OCI-M1 (cell line): ENCODE data around the gene SMYD3.
"Not testable (repeated sequence)": the region's sequence is repeated elsewhere in the genome, so short reads cannot be mapped to it uniquely, and the experiment has no call there.

Experiments
- DNase-seq: peaks from one replicate; lab custom pipeline; 2025; lab: John Stamatoyannopoulos, UW

Gene SMYD3

GRCh38 chr1:246355411-246356230 is 151.5 kb downstream of the SMYD3 start:
- no peak for DNase-seq

- no peak for DNase-seq
These were observed 155.4 kb downstream of the SMYD3 start for GRCh38 chr1:246351721-246352120.

GRCh38 chr1:246350745-246351144 is 156.3 kb downstream of the SMYD3 start:
- peak; percentile 14 for DNase-seq

- no peak for DNase-seq
These were observed 163.1 kb downstream of the SMYD3 start for GRCh38 chr1:246343937-246344336.

- DNase-seq = no peak
These were observed 163.8 kb downstream of the SMYD3 start for GRCh38 chr1:246343251-246343650.

- no peak for DNase-seq
These were observed 168.5 kb downstream of the SMYD3 start for GRCh38 chr1:246338546-246338945.

- DNase-seq = peak; percentile 54
These were observed 169.0 kb downstream of the SMYD3 start for GRCh38 chr1:246338098-246338497.

- no peak for DNase-seq
These were observed 171.9 kb downstream of the SMYD3 start for GRCh38 chr1:246335151-246335550.

- DNase-seq = no peak
These were observed 173.2 kb downstream of the SMYD3 start for GRCh38 chr1:246333855-246334254.

- DNase-seq = peak; percentile 59
These were observed 175.0 kb downstream of the SMYD3 start for GRCh38 chr1:246332078-246332477.

- no peak for DNase-seq
These were observed 177.2 kb downstream of the SMYD3 start for GRCh38 chr1:246329900-246330299.

- DNase-seq = not testable (repeated sequence)
These were observed 177.8 kb downstream of the SMYD3 start for GRCh38 chr1:246329292-246329691.

- DNase-seq = no peak
These were observed 182.4 kb downstream of the SMYD3 start for GRCh38 chr1:246324711-246325110.

- not testable (repeated sequence) for DNase-seq
These were observed 183.0 kb downstream of the SMYD3 start for GRCh38 chr1:246324033-246324432.

- DNase-seq = no peak
These were observed 186.8 kb downstream of the SMYD3 start for GRCh38 chr1:246320286-246320685.

- DNase-seq = no peak
These were observed 187.9 kb downstream of the SMYD3 start for GRCh38 chr1:246319083-246319714.

GRCh38 chr1:246318622-246319021 is 188.5 kb downstream of the SMYD3 start:
- DNase-seq = no peak

GRCh38 chr1:246318036-246318359 is 189.1 kb downstream of the SMYD3 start:
- DNase-seq = no peak

GRCh38 chr1:246317332-246318035 is 189.6 kb downstream of the SMYD3 start:
- DNase-seq = no peak

GRCh38 chr1:246311461-246311860 is 195.6 kb downstream of the SMYD3 start:
- no peak for DNase-seq

- DNase-seq = peak; percentile 78
These were observed 197.7 kb downstream of the SMYD3 start for GRCh38 chr1:246309247-246309884.

- no peak for DNase-seq
These were observed 198.5 kb downstream of the SMYD3 start for GRCh38 chr1:246308533-246309075.
